A549 treated with Mapracorat at 1 μM for 4 hours (cell line): ENCODE measurements around the gene MAGT1. TPM values are rescaled to one million over a fixed set of nuclear protein-coding genes. Genes with fewer than 3 reads are reported as not detected.

Source experiments
- total RNA-seq: library from RNA; stranded (reverse); fragments of 200-300 nt; extraction: Qiagen RNA extraction; gene quantifications from 5 replicates; pipeline ENCODE4 v1.2.3, GENCODE V29; 2022

Gene MAGT1
- total RNA-seq: 34.3 to 41.6 TPM (median 40.8 TPM) in 5 replicates

GRCh38 chrX:77894921-77895886 lies at the start of gene MAGT1:
TSS of gene MAGT1 (minus strand) at chrX:77895435. CDS start at chrX:77895410, 25 bp downstream.

GRCh38 chrX:77910108-77910840 lies 15.0 kb upstream of the MAGT1 start, which contains the start of gene ATP7A:
TSS of gene ATP7A (plus strand) at chrX:77910693. CDS start at chrX:77971642, 60,949 bp downstream.

DNA sequence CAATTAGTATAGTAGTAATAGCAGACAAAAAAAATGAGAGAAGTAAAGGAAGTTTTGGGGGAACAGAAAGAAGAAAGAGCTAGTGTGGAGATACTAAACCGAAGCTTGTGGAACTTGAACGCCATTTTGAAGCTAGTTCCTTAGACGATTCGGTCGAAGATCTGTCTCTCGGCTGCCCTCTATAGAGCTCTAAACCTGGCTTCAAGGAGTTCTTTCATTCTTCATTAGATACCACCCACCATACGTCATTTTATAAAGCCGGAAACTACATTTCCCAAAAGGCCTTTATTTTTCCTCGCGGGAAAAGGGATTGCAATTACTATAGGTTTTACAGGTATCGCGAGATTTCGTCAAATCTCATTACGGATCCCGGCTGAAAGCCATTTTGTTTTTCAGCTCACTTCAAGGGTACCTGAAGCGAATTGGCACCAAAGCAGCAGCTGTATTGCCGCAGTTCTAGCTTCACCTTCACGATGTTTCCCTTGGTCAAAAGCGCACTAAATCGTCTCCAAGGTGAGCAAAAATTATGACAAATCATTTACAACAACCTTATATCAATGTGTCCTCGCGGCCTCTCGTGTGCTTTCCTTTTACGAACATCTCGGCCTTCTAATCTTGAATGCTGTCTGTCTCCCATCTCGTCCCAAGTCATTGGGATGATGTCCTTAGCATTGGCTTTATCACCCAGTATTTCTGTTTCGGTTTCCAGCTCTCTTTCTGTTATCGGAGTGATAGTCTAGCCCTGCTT lies 4.0 kb upstream of the MAGT1 start, which contains the start of gene COX7B:
Gene COX7B (plus strand): TSS at position 388 of the 748 bp plus-strand sequence. CDS start 86 bp downstream, at position 474.

GRCh38 chrX:77785486-77786364 lies 109.5 kb downstream of the MAGT1 start, which contains the start of gene ATRX:
TSS of gene ATRX (minus strand) at chrX:77786216. CDS start at chrX:77786001, 215 bp downstream.

Other genes with a start within 250 kb of the MAGT1 start
- 14.4 to 20.9 TPM (median 18.5 TPM) in 5 replicates for gene ATRX, start 109.2 kb downstream of the MAGT1 start, total RNA-seq
- 541 to 712 TPM (median 591 TPM) in 5 replicates for gene COX7B, start 4.0 kb upstream of the MAGT1 start, total RNA-seq
- 2.8 to 4.0 TPM (median 3.5 TPM) in 5 replicates for gene ATP7A, start 15.3 kb upstream of the MAGT1 start, total RNA-seq
- gene PGAM4, start 74.2 kb upstream of the MAGT1 start, total RNA-seq: 0.25 to 0.52 TPM (median 0.36 TPM) in 4 of 5 replicates, not detected in the other
- gene PGK1, start 208.8 kb upstream of the MAGT1 start, total RNA-seq: 577 to 626 TPM (median 603 TPM) in 5 replicates
- 11.2 to 12.4 TPM (median 11.7 TPM) in 5 replicates for gene TAF9B, start 244.2 kb upstream of the MAGT1 start, total RNA-seq